HG03103 (cell line): ENCODE data around the gene HTRA1.

Experiments
- ATAC-seq: cut with Tn5 transposase; IDR thresholded peaks from one replicate; pipeline ENCODE4 v1.9.1; 2021; ENCODE audit warnings: low read depth; ENCODE audit not compliant: unreplicated experiment

Gene HTRA1

DNA sequence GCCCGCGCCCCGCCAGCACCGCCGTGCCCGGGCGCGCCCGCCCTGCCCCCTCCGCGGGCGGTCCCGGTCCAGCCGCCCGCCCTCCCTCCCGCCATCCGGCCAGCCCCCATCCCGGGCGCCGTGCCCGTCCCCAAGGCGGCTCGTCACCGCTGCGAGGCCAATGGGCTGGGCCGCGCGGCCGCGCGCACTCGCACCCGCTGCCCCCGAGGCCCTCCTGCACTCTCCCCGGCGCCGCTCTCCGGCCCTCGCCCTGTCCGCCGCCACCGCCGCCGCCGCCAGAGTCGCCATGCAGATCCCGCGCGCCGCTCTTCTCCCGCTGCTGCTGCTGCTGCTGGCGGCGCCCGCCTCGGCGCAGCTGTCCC, at the start of gene HTRA1:
Gene HTRA1, plus strand, starts transcription at position 187 of the 362 bp plus-strand sequence. Its CDS starts 100 bp downstream, at position 287.
- ATAC-seq = no peak

- no peak for ATAC-seq
Measured at GRCh38 chr10:122413327-122413726, 48.0 kb upstream of the HTRA1 start.

- ATAC-seq = no peak
Measured at GRCh38 chr10:122417667-122418066, 43.7 kb upstream of the HTRA1 start.

DNA sequence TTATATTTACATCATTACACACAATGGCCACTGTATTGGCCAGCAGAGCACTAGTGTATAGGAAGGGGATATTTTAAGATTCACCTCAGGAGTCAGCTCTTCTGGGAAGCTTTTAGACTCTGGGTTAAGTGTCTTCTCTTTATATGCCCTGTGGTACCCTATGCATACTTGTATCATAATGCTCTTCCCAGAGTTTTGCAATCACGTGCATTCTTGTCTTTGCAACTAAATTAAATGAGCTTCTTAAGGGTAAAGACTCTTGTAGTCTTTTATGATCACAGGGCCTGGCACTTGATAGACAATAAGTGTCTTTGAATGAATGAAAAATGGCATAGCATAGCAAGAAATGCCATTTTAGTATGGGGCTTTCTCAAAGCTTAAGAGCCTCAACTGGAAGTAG, 42.3 kb upstream of the HTRA1 start:
- ATAC-seq = no peak

- ATAC-seq = no peak
Measured at GRCh38 chr10:122419876-122420623, 41.3 kb upstream of the HTRA1 start.

DNA sequence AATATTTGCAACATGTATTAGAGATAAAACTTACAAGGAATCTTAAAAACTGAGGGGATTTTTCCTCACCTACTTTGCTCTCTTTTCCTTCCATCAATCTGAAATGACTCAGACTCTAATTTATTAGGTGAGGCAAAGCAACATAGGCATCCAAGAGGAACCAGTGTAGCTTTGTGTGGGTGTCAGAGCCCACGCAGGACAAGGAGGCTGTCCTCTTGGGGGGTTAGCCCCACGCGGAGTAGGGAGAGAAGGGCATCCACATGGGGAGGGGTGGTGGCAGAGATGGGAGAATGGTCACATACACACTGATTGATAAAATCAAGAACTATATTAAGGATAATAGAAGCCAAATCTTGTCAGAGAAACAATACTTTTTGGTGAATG, 40.7 kb upstream of the HTRA1 start:
- no peak for ATAC-seq

- no peak for ATAC-seq
Measured at GRCh38 chr10:122421054-122421625, 40.2 kb upstream of the HTRA1 start.

GRCh38 chr10:122421742-122422141, 39.6 kb upstream of the HTRA1 start:
- no peak for ATAC-seq

DNA sequence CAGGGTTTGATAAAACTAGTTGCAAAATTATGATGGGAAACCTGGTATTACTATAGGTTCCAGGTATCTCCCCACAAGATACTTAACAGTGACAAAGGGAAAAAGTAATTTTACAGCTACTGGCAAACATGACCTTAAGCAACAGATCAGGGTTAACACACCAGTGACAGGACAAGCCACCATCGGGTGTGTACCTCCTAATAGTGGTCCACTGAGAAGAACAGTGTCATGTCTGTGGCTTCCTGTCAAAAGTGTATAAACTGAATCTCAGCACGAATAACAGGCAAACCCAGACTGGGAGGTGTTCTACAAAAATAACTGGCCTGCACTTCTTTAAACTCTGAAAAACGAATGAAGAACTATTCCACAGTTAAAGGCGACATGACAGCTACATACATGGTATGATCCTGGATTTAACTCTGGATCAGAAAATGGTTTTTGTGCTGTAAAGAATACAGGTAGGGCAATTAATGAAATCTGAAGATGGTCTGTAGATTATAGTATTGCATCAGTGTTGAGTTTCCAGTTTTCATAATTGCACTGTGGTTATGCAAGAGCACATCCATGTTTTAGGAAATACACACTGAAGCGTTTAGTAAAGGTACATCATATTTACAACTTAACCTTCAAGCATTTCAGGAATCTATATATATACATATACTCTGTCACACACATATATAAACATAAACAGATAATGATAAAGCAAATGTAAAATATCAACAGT, 38.9 kb upstream of the HTRA1 start:
- no peak for ATAC-seq

GRCh38 chr10:122424059-122424458, 37.3 kb upstream of the HTRA1 start:
- no peak for ATAC-seq

DNA sequence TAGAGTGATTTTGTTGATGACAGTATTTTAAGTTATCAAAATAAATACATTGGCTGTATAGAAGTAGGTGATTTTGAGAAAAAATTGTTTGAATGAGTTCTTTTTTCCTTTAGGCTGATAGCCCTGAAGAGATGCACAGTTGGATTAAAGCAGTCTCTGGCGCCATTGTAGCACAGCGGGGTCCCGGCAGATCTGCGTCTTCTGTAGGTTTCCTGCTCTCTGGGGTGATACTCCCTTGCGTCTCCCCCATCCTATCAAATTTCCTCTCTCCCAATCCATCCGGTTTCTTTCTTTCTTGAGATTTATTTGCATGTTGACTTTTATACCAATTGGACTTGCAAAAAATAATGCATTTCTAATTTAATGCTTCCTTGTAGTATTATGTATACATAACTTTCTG, 34.5 kb upstream of the HTRA1 start:
- no peak for ATAC-seq

- no peak for ATAC-seq
Measured at GRCh38 chr10:122427280-122427679, 34.1 kb upstream of the HTRA1 start.

DNA sequence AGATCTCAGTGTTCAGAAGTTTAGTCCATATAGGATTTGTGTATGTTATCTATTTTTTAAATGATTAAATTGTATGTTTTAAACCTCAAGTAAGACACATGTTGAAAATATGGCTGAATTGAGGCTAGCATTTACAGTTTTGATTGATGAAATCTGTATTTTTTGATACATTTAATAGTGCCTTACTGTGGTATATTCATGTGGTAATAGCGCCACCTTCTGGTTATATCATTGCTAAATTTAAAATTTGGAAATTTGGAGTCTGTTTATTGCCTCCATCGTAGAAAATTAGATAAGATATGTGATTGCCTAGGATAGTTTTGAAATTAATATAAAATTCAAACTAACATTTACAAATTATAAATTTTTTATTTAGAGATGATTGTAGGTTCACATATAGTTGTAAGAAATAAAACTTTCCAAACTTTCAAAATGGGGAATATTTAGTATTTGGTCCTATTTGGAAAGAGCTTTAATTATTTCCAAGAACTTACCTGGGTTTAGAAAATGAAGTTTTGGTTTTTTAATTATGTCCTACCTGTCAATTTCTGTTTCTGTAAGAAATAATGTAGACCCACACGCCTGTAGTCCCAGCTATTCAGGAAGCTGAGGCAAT, 26.0 kb upstream of the HTRA1 start:
- no peak for ATAC-seq

GRCh38 chr10:122441961-122442360, 19.4 kb upstream of the HTRA1 start:
- no peak for ATAC-seq

DNA sequence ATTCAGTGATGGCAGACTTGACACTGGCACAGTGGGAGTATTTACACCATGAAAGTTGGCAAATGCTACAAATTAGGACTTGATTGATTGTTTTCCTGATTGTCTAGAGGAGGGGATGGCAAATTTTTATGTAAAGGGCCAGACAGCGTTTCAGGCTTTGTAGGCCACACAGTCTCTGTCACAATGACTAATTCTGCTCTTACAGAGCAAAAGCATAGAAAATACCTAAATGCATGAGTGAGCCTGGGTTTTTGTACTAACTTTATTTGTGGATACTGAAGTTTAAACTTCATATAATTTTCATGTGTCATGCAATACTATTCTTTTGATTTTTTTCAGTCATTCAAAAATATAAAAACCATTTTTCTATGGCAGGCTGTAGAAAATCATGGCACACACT, 15.9 kb upstream of the HTRA1 start:
- no peak for ATAC-seq

DNA sequence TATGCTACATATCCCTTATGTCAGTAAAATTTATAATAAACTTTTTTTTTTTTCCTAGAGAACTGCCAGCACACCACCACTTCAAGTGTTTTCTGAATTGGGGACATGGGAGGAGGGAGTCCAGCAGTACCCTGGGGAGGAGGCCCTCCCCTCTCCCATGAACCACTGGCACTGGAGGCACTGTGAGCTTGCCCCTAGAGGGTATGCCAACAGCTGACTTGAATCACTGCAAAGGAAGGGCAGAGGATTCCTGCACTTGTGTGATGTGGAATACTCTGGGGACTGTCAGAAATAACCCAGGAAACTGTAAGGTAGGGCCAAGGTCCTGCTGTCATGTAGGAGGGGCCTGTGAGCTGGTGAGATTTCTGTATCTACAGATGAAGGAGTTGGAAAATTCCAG, 15.4 kb upstream of the HTRA1 start:
- no peak for ATAC-seq

DNA sequence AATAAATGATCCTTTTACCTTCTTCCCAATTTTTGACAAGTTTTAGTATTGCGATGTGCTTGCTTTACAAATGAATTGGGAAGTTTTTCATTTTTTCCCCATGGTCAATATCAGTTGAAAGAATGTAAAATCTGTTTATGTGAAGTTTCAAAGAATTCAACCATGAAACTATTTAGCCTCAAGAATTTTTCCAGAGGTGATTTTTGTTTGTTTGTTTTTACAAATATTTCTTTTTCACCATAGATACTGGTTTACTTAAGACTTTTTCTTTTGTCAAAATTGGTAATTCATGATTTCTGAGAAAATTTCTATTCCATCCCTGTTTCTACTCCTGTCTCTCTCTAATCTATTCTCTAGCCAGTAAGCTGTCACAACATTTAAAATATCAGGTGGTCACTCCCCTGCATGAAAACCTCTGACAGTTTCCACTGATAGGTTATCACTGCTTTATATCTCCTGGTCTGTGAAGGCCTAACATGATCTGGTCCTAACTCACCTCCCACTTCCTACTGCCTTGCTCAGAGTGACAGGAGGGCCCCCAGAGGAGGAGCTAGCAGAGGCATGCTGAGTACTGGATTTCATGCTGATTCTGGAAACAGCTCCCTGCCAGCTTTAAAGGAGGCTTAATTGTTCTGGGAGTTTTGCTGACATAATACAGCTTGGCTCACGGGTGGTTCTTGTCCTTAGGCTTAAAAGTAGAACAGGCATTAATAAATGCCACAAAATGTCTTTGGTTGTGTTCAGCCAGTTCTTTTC, 14.5 kb upstream of the HTRA1 start:
- no peak for ATAC-seq

DNA sequence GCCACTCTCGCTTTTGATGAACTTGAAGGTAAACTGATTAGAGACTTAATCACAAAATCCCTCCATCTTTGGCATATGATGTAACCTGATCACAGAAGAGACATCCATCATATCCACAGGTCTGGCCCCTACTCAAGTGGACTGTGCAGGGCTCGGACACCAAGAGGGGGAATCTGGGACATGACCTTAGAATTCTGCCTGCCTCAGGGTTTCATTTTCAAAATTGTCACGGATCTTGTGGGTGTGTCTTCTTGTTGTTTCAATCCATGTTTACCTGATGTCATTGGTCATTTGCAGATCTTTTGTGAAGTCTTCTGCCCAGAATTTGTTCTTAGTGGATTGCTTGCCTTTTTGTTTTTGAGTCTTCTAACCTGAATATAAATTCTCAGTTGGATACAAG, 12.8 kb upstream of the HTRA1 start:
- ATAC-seq = no peak

- no peak for ATAC-seq
Measured at GRCh38 chr10:122449153-122449552, 12.2 kb upstream of the HTRA1 start.

- no peak for ATAC-seq
Measured at GRCh38 chr10:122450353-122450990, 10.9 kb upstream of the HTRA1 start.
